DND-41 (cell line): ENCODE measurements around the gene MAPKAPK3.
A peak's percentile ranks its signal among the peaks of the same experiment; 100 is the strongest.

Source experiments
- ATAC-seq: fragments of 200-7000 bp; cut with Tn5 transposase; 3 replicates; pipeline ENCODE4 v1.9.1; 2021; ENCODE audit warnings: low read depth; ENCODE audit not compliant: insufficient read depth
- DNase-seq: peaks from one replicate; pipeline ENCODE4 v3.0.0-alpha.2; 2020
- H2AFZ ChIP-seq: 2 replicates; pipeline ENCODE4 v1.6.0; 2012; ENCODE audit warnings: low read depth, low read length
- H3K27ac ChIP-seq: 2 replicates; pipeline ENCODE4 v1.5.1; 2012; ENCODE audit warnings: low read length, inconsistent platforms
- H3K27me3 ChIP-seq: fragments of 200-600 bp; sonication (generic); 2 replicates; pipeline ENCODE4 v1.6.0; 2012; ENCODE audit warnings: low read length, mild to moderate bottlenecking, inconsistent platforms; ENCODE audit not compliant: insufficient read depth, poor library complexity
- H3K36me3 ChIP-seq: 2 replicates; pipeline ENCODE4 v1.5.1; 2012; ENCODE audit warnings: low read length, inconsistent platforms; ENCODE audit not compliant: insufficient read depth
- H3K4me1 ChIP-seq: 2 replicates; pipeline ENCODE4 v1.5.1; 2012; ENCODE audit warnings: mild to moderate bottlenecking, low read length; ENCODE audit not compliant: insufficient read depth
- H3K4me2 ChIP-seq: 2 replicates; pipeline ENCODE4 v1.6.0; 2012; ENCODE audit warnings: mild to moderate bottlenecking, moderate library complexity, low read length, inconsistent platforms; ENCODE audit not compliant: insufficient read depth
- H3K4me3 ChIP-seq, 2 experiments: fragments of 200-600 bp in 1 of 2; shearing (Covaris generic) in 1 of 2; 2 replicates each; pipeline ENCODE4 v1.5.1; 2012 to 2016; ENCODE audit warnings: inconsistent platforms in 2 of 2, low read length in 2 of 2, mild to moderate bottlenecking in 2 of 2, low read depth in 1 of 2, moderate library complexity in 1 of 2
- H3K79me2 ChIP-seq: 2 replicates; pipeline ENCODE4 v1.6.0; 2012; ENCODE audit warnings: low read length, inconsistent platforms; ENCODE audit not compliant: insufficient read depth
- H3K9ac ChIP-seq: 2 replicates; pipeline ENCODE4 v1.6.0; 2012; ENCODE audit warnings: low read depth, mild to moderate bottlenecking, inconsistent platforms, low read length, moderate library complexity
- H3K9me3 ChIP-seq: 2 replicates; pipeline ENCODE4 v1.5.1; 2012; ENCODE audit warnings: low read length, moderate library complexity, mild to moderate bottlenecking, inconsistent platforms; ENCODE audit not compliant: insufficient read depth, severe bottlenecking
- H4K20me1 ChIP-seq: 2 replicates; pipeline ENCODE4 v1.6.0; 2012; ENCODE audit warnings: low read length; ENCODE audit not compliant: insufficient read depth
- EZH2 ChIP-seq: IDR thresholded peaks from 3 replicates; pipeline ENCODE4 v1.6.1; 2012; ENCODE audit warnings: borderline replicate concordance, low read depth, mild to moderate bottlenecking, moderate library complexity, low read length, inconsistent platforms; ENCODE audit not compliant: severe bottlenecking
- TF ChIP-seq, protein P1 (sequence below): IDR thresholded peaks from 2 replicates; pipeline ENCODE4 v1.5.1; 2012; ENCODE audit warnings: borderline replicate concordance, low read length, moderate library complexity, mild to moderate bottlenecking; ENCODE audit not compliant: poor library complexity, severe bottlenecking; ENCODE audit errors: extremely low read depth

Gene MAPKAPK3

DNA sequence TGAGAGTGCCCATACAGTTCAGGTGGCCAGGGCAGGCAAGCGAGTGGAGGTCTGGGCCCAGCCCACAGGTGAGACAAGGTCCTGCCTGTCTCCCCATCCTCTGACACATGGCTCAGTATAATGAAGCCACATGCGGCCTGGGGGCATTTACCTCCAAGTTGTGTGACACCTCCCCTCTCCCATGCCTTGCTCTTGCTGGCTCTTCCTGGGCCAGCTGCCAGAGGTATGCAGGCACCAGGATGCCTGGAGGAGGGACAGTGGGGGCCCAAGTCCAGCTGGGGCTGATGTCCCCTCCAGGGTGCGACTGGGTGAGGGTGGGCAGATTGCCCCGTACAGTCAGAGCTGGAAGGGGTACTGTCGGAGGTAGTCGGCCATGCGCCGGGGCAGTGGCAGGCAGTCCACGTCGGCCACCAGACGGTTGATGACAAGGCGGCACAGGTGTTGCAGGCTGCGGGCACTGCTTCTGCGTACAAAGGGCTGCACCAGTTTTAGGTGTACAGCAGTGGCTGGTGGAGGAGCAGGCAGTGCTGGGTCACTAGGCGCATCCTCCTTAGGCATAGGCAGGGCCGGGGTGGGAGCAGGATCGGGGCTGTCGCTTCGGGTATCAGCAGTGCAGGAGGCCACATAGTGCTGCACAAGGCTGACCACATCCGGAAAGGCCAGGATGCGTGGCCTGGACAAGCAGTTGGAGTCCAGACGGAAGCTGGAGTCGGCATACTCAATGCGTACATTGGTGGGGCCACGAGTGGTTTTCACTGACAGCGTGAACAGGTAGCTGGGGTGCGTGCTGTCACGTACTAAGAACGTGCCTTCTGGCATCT lies 9.5 kb upstream of the MAPKAPK3 start:
- Histone ChIP-seq H3K9ac (peak overlapping the region; percentile 91), H4K20me1 (peaks cover 62% of the 10 kb centered on the region), H3K9me3 (no peaks in the 10 kb centered on the region), H2AFZ (no peak overlapping the region), H3K4me3 (peak overlapping the region; percentile 82), H3K27me3 (no peaks in the 10 kb centered on the region), H3K27ac (peak overlapping the region; percentile 99), H3K4me1 (peaks cover 60% of the 10 kb centered on the region), H3K36me3 (peaks cover 88% of the 10 kb centered on the region), H3K4me2 (peak overlapping the region; percentile 85), H3K79me2 (peaks cover 96% of the 10 kb centered on the region)
- DNase-seq (peak; percentile 64), ATAC-seq (no peak)
- TF ChIP-seq EZH2, result no peak
- TF ChIP-seq, protein P1, sequence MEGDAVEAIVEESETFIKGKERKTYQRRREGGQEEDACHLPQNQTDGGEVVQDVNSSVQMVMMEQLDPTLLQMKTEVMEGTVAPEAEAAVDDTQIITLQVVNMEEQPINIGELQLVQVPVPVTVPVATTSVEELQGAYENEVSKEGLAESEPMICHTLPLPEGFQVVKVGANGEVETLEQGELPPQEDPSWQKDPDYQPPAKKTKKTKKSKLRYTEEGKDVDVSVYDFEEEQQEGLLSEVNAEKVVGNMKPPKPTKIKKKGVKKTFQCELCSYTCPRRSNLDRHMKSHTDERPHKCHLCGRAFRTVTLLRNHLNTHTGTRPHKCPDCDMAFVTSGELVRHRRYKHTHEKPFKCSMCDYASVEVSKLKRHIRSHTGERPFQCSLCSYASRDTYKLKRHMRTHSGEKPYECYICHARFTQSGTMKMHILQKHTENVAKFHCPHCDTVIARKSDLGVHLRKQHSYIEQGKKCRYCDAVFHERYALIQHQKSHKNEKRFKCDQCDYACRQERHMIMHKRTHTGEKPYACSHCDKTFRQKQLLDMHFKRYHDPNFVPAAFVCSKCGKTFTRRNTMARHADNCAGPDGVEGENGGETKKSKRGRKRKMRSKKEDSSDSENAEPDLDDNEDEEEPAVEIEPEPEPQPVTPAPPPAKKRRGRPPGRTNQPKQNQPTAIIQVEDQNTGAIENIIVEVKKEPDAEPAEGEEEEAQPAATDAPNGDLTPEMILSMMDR, result no peak

DNA sequence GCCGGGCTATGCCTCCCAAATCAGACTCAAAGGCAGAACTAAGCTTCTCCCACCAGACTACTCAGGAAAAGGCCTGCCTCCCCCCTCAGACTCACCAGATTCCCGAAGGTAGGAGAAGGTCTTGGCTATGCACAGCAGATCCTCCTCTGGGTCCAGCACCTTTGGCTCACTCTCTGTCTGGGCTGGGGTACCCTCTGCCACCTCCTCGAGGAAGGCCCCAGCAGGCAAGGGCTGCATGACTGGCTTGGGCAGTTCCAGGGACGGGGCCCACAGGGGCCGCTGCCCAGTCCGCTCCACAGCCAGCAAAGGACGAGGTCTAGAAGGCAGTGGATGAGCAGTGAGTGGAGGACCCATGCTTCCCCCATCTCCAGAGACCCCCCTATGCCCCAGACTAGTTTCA lies 8.7 kb upstream of the MAPKAPK3 start:
- TF ChIP-seq, protein P1, result no peak
- TF ChIP-seq EZH2, result no peak
- peaks cover 59% of the 10 kb centered on the region for H3K4me1 ChIP-seq
- peak overlapping the region; percentile 85 for H3K4me2 ChIP-seq
- no peak for ATAC-seq
- H3K36me3 ChIP-seq, result peaks cover 93% of the 10 kb centered on the region
- H3K27ac ChIP-seq, result peak overlapping the region; percentile 99
- H3K79me2 ChIP-seq, result peaks cover 96% of the 10 kb centered on the region
- peak overlapping the region; percentile 91 for H3K9ac ChIP-seq
- H2AFZ ChIP-seq, result no peak overlapping the region
- DNase-seq, result peak; percentile 53
- H3K27me3 ChIP-seq, result no peaks in the 10 kb centered on the region
- H4K20me1 ChIP-seq, result peaks cover 62% of the 10 kb centered on the region
- peak overlapping the region; percentile 82 for H3K4me3 ChIP-seq
- H3K9me3 ChIP-seq, result no peaks in the 10 kb centered on the region

DNA sequence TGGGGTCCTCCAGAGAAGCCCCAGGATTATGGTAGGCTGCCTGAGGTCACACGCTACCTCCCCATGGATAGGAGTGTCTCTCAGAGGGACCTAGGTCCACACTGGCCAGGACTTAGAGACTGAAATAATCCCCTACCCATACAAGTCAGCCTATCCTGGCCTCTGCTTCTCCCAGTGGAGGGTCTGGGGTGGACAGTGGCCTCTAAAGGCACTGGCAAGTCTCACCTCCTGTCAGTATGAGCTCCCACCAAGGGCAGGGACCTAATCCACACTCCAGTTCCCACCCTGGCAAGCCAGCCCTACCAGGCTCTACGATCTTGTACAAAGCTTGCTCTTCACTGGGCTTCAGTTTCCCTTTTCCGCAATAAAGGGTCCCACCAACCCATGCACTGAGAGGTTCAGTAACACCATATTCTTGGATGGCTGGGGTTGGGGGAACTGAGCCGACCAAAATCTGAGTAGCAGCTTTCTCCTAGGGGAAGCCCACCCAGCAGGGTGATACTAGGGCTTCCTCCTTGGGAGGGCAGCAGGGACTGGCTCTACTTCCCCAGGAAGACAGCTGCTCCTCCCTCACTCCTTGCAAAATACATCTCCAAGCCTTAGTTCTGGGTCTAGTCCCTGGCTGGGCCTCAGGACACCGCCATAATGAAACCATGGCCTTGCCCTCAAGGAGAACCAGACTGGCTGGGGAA lies 7.7 kb upstream of the MAPKAPK3 start:
- Histone ChIP-seq H3K4me2 (peak overlapping the region; percentile 85), H3K4me1 (peaks cover 59% of the 10 kb centered on the region), H3K27ac (peak overlapping the region; percentile 99), H3K27me3 (no peaks in the 10 kb centered on the region), H2AFZ (no peak overlapping the region), H3K36me3 (peaks cover 92% of the 10 kb centered on the region), H3K9ac (peak overlapping the region; percentile 91), H4K20me1 (peaks cover 68% of the 10 kb centered on the region), H3K9me3 (no peaks in the 10 kb centered on the region), H3K4me3 (peak overlapping the region; percentile 82), H3K79me2 (peaks cover 96% of the 10 kb centered on the region)
- DNase-seq (peak; percentile 52), ATAC-seq (no peak)
- TF ChIP-seq, protein P1, result no peak
- no peak for TF ChIP-seq EZH2
